T follicular helper cell (primary cell): ENCODE results near the gene BCR.

ENCODE experiments used
- DNase-seq: peaks from one replicate; pipeline ENCODE4 v3.0.0-alpha.2; 2020; ENCODE audit warnings: low read depth

The BCR gene

GRCh38 chr22:23176645-23177027 is 3.7 kb upstream of the BCR start:
- DNase-seq: no peak

GRCh38 chr22:23177197-23177596 is 3.1 kb upstream of the BCR start:
- no peak for DNase-seq

GRCh38 chr22:23178512-23179254 is 1.6 kb upstream of the BCR start:
- peak; percentile 45 for DNase-seq

GRCh38 chr22:23179381-23180299 is 669 bp upstream of the BCR start:
- DNase-seq: no peak

GRCh38 chr22:23180893-23181720 is 798 bp downstream of the BCR start:
- no peak for DNase-seq

- no peak for DNase-seq
These were observed 1.5 kb downstream of the BCR start for GRCh38 chr22:23181721-23182308.

- no peak for DNase-seq
These were observed 2.2 kb downstream of the BCR start for GRCh38 chr22:23182309-23183060.

- DNase-seq: no peak
These were observed 2.9 kb downstream of the BCR start for GRCh38 chr22:23183061-23183698.

- no peak for DNase-seq
These were observed 3.9 kb downstream of the BCR start for GRCh38 chr22:23184100-23184763.

- DNase-seq: no peak
These were observed 4.4 kb downstream of the BCR start for GRCh38 chr22:23184764-23185113.

GRCh38 chr22:23187211-23187610 is 6.9 kb downstream of the BCR start:
- DNase-seq: no peak

GRCh38 chr22:23187871-23188700 is 7.8 kb downstream of the BCR start:
- DNase-seq: no peak

GRCh38 chr22:23190526-23190925 is 10.2 kb downstream of the BCR start:
- DNase-seq: no peak

- no peak for DNase-seq
These were observed 11.8 kb downstream of the BCR start for GRCh38 chr22:23192133-23192532.

GRCh38 chr22:23192558-23192957 is 12.2 kb downstream of the BCR start:
- no peak for DNase-seq

GRCh38 chr22:23193196-23193827 is 13.0 kb downstream of the BCR start:
- DNase-seq: no peak

- DNase-seq: no peak
These were observed 13.6 kb downstream of the BCR start for GRCh38 chr22:23193882-23194281.

GRCh38 chr22:23196165-23196564 is 15.9 kb downstream of the BCR start:
- DNase-seq: no peak

- no peak for DNase-seq
These were observed 17.5 kb downstream of the BCR start for GRCh38 chr22:23197836-23198235.
